ENCODE data around the gene MRPL52. TPM values are rescaled to one million over a fixed set of nuclear protein-coding genes. Genes with fewer than 3 reads are reported as not detected.

The MRPL52 gene
- total RNA-seq, 6 experiments from 2014 or later: 135 to 195 (median 167) TPM

GRCh38 chr14:22883173-22883976 is 53.7 kb downstream of the MRPL52 start, which contains the start of gene REM2:
Gene REM2 (plus strand): TSS chr14:22883222. CDS start chr14:22883288, 66 bp downstream.
- peak within 1 kb of the TSS; percentile 54 for H3K27ac Mint-ChIP-seq
- peak within 1 kb of the TSS; percentile 3 for H3K4me3 Mint-ChIP-seq
- H3K36me3 Mint-ChIP-seq (ENCODE audit: low read depth): peaks cover 3% of the 10 kb centered on the region; the same call in 1 of the 2 replicates
- DNase-seq: no peak
- peaks cover 3% of the 10 kb centered on the region for H3K27me3 Mint-ChIP-seq (ENCODE audit: insufficient read depth)
- H3K9me3 Mint-ChIP-seq: no peaks in the 10 kb centered on the region
- no peak for TF ChIP-seq CTCF (IDR thresholded peaks at IDR 0.05)
- peaks cover 40% of the 10 kb centered on the region for H3K4me1 Mint-ChIP-seq (ENCODE audit: low read depth)

GRCh38 chr14:22884076-22884737 is 54.5 kb downstream of the MRPL52 start:
- DNase-seq: no peak
- peaks cover 3% of the 10 kb centered on the region for H3K27me3 Mint-ChIP-seq (ENCODE audit: insufficient read depth)
- peaks cover 40% of the 10 kb centered on the region for H3K4me1 Mint-ChIP-seq (ENCODE audit: low read depth)
- no peak overlapping the region for H3K27ac Mint-ChIP-seq
- no peaks in the 10 kb centered on the region for H3K9me3 Mint-ChIP-seq
- no peak overlapping the region for H3K4me3 Mint-ChIP-seq
- TF ChIP-seq CTCF (IDR thresholded peaks at IDR 0.05): no peak
- H3K36me3 Mint-ChIP-seq (ENCODE audit: low read depth): no peaks in the 10 kb centered on the region

Other genes with a start within 250 kb of the MRPL52 start
- 100 to 1,000 TPM; 292 to 311 (median 302) TPM for gene DAD1, start 240.7 kb upstream of the MRPL52 start, total RNA-seq (2021; fragmentation: NEBNext Ultra II Directional; extraction: Animal tissue kit (Norgen Biotek cat#: 25700))
- gene ABHD4, start 231.6 kb upstream of the MRPL52 start, total RNA-seq (2021; fragmentation: NEBNext Ultra II Directional; extraction: Animal tissue kit (Norgen Biotek cat#: 25700)): 10 to 100 TPM; 22.2 to 31.6 (median 27.5) TPM
- gene OR6J1, start 185.5 kb upstream of the MRPL52 start, total RNA-seq (2021; fragmentation: NEBNext Ultra II Directional; extraction: Animal tissue kit (Norgen Biotek cat#: 25700)): not detected
- 100 to 1,000 TPM in 2 of 6 experiments, 10 to 100 TPM in 4; 87.1 to 108 (median 92.9) TPM for gene OXA1L, start 63.2 kb upstream of the MRPL52 start, total RNA-seq (2021; fragmentation: NEBNext Ultra II Directional; extraction: Animal tissue kit (Norgen Biotek cat#: 25700))
- gene SLC7A7, start 14.5 kb upstream of the MRPL52 start, total RNA-seq (2021; fragmentation: NEBNext Ultra II Directional; extraction: Animal tissue kit (Norgen Biotek cat#: 25700)): 1 to 10 TPM in 1 of 6 experiments, under 1 TPM in 5; 0.31 to 1.3 (median 0.56) TPM
- gene MMP14, start 6.7 kb downstream of the MRPL52 start, total RNA-seq (2021; fragmentation: NEBNext Ultra II Directional; extraction: Animal tissue kit (Norgen Biotek cat#: 25700)): 100 to 1,000 TPM; 284 to 322 (median 298) TPM
- gene LRP10, start 41.9 kb downstream of the MRPL52 start, total RNA-seq (2021; fragmentation: NEBNext Ultra II Directional; extraction: Animal tissue kit (Norgen Biotek cat#: 25700)): 100 to 1,000 TPM; 168 to 226 (median 186) TPM
- gene REM2, start 53.3 kb downstream of the MRPL52 start, total RNA-seq (2021; fragmentation: NEBNext Ultra II Directional; extraction: Animal tissue kit (Norgen Biotek cat#: 25700)): under 1 TPM in 4 of 6 experiments, not detected in 2; 0.09 to 0.17 (median 0.14) TPM
- 10 to 100 TPM; 43.5 to 56.8 (median 52.2) TPM for gene RBM23, start 89.3 kb downstream of the MRPL52 start, total RNA-seq (2021; fragmentation: NEBNext Ultra II Directional; extraction: Animal tissue kit (Norgen Biotek cat#: 25700))
- gene PRMT5, start 99.5 kb downstream of the MRPL52 start, total RNA-seq (2021; fragmentation: NEBNext Ultra II Directional; extraction: Animal tissue kit (Norgen Biotek cat#: 25700)): 100 to 1,000 TPM; 102 to 125 (median 110) TPM
- 10 to 100 TPM; 13.0 to 23.5 (median 19.6) TPM for gene HAUS4, start 127.2 kb downstream of the MRPL52 start, total RNA-seq (2021; fragmentation: NEBNext Ultra II Directional; extraction: Animal tissue kit (Norgen Biotek cat#: 25700))
- 10 to 100 TPM; 66.0 to 79.7 (median 74.9) TPM for gene AJUBA, start 152.7 kb downstream of the MRPL52 start, total RNA-seq (2021; fragmentation: NEBNext Ultra II Directional; extraction: Animal tissue kit (Norgen Biotek cat#: 25700))
- 1 to 10 TPM; 3.6 to 7.0 (median 5.7) TPM for gene C14orf93, start 180.3 kb downstream of the MRPL52 start, total RNA-seq (2021; fragmentation: NEBNext Ultra II Directional; extraction: Animal tissue kit (Norgen Biotek cat#: 25700))
- 100 to 1,000 TPM; 221 to 259 (median 241) TPM for gene PSMB5, start 205.0 kb downstream of the MRPL52 start, total RNA-seq (2021; fragmentation: NEBNext Ultra II Directional; extraction: Animal tissue kit (Norgen Biotek cat#: 25700))
- under 1 TPM in 1 of 6 experiments, not detected in 5; 0.12 TPM for gene PSMB11, start 212.3 kb downstream of the MRPL52 start, total RNA-seq (2021; fragmentation: NEBNext Ultra II Directional; extraction: Animal tissue kit (Norgen Biotek cat#: 25700))
- 10 to 100 TPM in 1 of 6 experiments, 1 to 10 TPM in 5; 6.4 to 11.2 (median 8.3) TPM for gene CDH24, start 227.6 kb downstream of the MRPL52 start, total RNA-seq (2021; fragmentation: NEBNext Ultra II Directional; extraction: Animal tissue kit (Norgen Biotek cat#: 25700))

All from HFFc6 (cell line).